Measurements from ENCODE around the gene RAD51C.

Gene RAD51C

DNA sequence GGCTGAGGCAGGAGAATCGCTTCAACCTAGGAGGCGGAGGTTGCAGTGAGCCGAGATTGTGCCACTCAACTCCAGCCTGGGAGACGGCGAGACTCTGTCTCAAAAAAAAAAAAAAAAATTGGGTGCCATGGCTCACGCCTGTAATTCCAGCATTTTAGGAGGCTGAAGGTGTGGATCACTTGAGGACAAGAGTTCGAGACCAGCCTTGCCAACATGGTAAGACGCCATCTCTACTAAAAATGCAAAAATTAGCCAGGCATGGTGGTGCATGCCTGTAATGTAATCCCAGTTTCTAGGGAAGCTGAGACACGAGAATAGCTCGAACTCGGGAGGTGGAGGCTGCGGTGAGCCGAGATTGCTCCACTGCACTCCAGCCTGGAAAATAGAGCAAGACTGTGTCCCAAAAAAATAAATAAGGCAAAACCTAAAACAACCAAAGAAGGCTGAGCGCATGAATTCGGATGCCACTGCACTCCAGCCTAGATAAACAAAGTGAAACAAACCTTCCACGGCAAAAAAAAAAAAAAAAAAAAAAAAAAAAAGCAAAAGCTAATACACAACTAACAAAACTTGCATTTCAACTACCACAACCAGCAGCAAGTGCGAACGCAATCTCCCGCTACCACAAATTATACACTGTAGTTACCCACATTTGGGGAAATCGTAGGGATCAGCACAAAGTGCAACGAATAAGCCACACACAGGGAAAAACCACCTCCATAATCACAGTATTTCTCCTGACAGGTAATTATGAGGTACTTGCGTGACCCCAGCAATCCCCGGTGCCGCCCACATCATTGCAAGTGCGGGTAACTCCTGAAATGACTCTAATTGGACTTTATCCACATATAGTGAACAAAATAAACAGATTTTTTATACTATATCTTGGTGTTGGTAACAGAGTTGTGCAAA, 26.2 kb upstream of the RAD51C start:
- TF ChIP-seq CTCF (IDR thresholded peaks at IDR 0.05) = no peak

DNA sequence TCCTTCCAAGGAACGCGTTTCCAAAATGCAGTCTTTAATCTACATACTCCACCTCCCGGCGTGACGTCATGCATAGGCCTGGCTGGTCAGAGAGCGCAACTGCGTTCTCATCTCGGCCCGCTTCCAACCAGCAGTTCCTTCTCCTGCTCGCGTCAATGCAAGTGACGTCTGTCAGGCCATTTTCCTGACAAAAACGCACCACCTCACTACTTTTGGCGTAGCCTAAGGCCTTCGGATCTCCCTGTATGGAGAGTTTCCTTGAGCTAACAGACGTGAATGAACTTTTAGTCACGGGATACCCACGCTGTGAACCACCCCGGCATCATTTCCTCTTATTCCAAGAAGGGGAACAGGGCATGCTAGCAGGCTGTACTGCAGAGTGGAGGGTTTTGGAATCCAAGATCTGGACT, 25.5 kb upstream of the RAD51C start:
- TF ChIP-seq CTCF (IDR thresholded peaks at IDR 0.05) = no peak

DNA sequence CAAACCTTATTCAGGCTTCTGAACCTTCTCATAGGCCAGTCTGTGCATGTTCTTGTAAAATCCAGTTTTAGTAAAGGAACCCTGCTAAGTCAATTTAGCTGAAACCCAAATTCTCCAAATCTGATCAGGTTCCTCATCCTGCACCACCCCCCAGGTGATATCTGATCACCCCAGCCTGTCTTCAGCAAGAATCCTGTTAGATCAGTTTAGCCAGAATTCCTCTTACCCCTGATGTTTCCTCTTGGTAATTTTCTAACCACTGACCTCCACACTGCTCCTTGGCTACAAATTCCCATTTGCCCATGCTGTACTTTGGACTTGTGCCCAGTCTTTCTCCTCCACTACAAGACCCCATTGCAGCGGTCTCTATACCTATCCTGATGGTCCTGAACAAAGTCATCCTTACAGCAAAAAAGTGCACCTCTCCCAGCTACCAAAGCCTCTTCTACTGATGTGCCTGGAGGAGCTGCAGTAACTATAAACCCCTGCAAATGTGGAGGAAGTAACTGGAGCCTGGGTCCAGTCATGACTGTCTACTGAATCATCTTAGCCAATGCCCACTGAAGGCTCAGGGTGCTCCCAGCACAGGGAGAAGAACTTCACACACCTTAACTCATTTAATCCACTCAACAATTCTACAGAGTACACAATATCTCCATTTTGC, 24.3 kb upstream of the RAD51C start:
- TF ChIP-seq CTCF (IDR thresholded peaks at IDR 0.05) = no peak

DNA sequence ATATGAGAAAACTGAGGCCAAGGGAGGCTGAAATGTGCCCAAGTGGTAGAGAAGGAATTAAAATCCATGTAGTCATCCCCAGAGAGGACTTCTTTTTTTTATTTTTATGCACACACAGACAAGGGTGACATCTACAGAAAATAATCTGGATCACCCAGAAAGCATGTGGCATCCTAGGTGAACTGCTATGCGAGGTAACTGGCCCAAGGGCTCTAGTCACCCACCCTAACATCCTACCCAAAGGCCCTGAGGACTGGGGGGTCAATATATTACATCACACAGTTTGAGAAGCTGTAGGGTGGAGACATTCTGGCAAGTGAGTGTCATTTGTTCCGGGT, 23.8 kb upstream of the RAD51C start:
- TF ChIP-seq CTCF (IDR thresholded peaks at IDR 0.05) = no peak

DNA sequence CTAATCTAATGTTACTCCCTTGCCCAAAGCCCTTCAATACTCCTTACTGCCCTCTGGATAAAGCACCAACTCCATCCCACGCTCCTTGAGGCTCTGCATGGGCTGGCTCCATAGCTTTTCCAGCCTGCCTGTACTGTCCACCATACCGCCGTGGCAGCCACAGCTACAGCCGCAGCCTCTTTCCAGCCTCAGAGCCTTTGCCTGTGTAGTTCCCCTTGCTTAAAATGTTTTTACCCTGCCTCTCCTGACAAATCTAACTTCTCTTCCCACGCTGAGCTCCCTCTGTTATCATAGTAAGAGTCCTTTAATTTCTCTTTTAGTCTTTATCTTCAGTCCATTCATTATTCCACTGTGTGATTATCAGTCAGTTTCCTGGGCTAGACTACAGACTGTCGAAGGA, 22.5 kb upstream of the RAD51C start:
- TF ChIP-seq CTCF (IDR thresholded peaks at IDR 0.05) = no peak

GRCh38 chr17:58671969-58672368, 20.4 kb upstream of the RAD51C start:
- no peak for TF ChIP-seq CTCF (IDR thresholded peaks at IDR 0.05)

- no peak for TF ChIP-seq CTCF (IDR thresholded peaks at IDR 0.05)
Measured at GRCh38 chr17:58677194-58677880, 15.1 kb upstream of the RAD51C start.

Measured in LNCAP (cell line).